ENCODE results near the gene GRAMD2B. TPM values are rescaled to one million over a fixed set of nuclear protein-coding genes. Genes with fewer than 3 reads are reported as not detected.
"Not testable (repeated sequence)": the region's sequence is repeated elsewhere in the genome, so short reads cannot be mapped to it uniquely, and the experiment has no call there.

Gene GRAMD2B
- total and polyA plus RNA-seq, 4 donors, result 8.5 to 19.4 (median 14.9) TPM

GRCh38 chr5:126468091-126468490 is 44.9 kb downstream of the GRAMD2B start:
- no peak overlapping the region for H3K27ac ChIP-seq (ENCODE audit: low read depth in 1 of 2, low read length in 1 of 2)
- DNase-seq (no peak), ATAC-seq (ENCODE audit: insufficient read depth, low FRiP score) (no peak)
- no peak overlapping the region for H3K9ac ChIP-seq (ENCODE audit: insufficient read depth in 1 of 2, low read length in 2 of 2)
- no peaks in the 10 kb centered on the region for H3K9me3 ChIP-seq (ENCODE audit: control insufficient read depth in 4 of 4, insufficient read depth in 3 of 4, low read length in 3 of 4)
- peaks cover 0 to 26% (median 5%) of the 10 kb centered on the region in 4 donors for H3K36me3 ChIP-seq (ENCODE audit: control insufficient read depth in 4 of 4, insufficient read depth in 4 of 4, low read length in 4 of 4)
- H3K4me3 ChIP-seq, result no peak overlapping the region
- TF ChIP-seq CTCF (IDR thresholded peaks at IDR 0.05; ENCODE audit: control extremely low read depth, extremely low read depth), result no peak
- H3K27me3 ChIP-seq (ENCODE audit: control insufficient read depth in 3 of 3, insufficient read depth in 3 of 3, low read length in 2 of 3), result no peaks in the 10 kb centered on the region
- 89 to 96% methylated on average over 3 of the region's 3 CpGs for WGBS, 2 donors
- H3K4me1 ChIP-seq (ENCODE audit: control insufficient read depth in 5 of 5, insufficient read depth in 5 of 5, low read length in 5 of 5), result no peaks in the 10 kb centered on the region

- ATAC-seq (ENCODE audit: insufficient read depth, low FRiP score), result no peak
Observed at GRCh38 chr5:126469536-126470316, 46.5 kb downstream of the GRAMD2B start.

GRCh38 chr5:126470529-126470928 is 47.3 kb downstream of the GRAMD2B start:
- not testable (repeated sequence) for H3K27me3 ChIP-seq (ENCODE audit: control insufficient read depth in 3 of 3, insufficient read depth in 3 of 3, low read length in 2 of 3); H3K9ac ChIP-seq (ENCODE audit: insufficient read depth in 1 of 2, low read length in 2 of 2); H3K4me1 ChIP-seq (ENCODE audit: control insufficient read depth in 5 of 5, insufficient read depth in 5 of 5, low read length in 5 of 5); DNase-seq; H3K9me3 ChIP-seq (ENCODE audit: control insufficient read depth in 4 of 4, insufficient read depth in 3 of 4, low read length in 3 of 4); H3K4me3 ChIP-seq; H3K27ac ChIP-seq (ENCODE audit: low read depth in 1 of 2, low read length in 1 of 2); ATAC-seq (ENCODE audit: insufficient read depth, low FRiP score)
- H3K36me3 ChIP-seq (ENCODE audit: control insufficient read depth in 4 of 4, insufficient read depth in 4 of 4, low read length in 4 of 4), result peaks cover 0 to 35% (median 5%) of the 10 kb centered on the region in 4 donors
- 93 to 97% methylated on average over 6 of the region's 6 CpGs for WGBS, 2 donors

More at GRCh38 chr5:126469536-126470316, 46.5 kb downstream of the GRAMD2B start:
- TF ChIP-seq CTCF (IDR thresholded peaks at IDR 0.05; ENCODE audit: control extremely low read depth, extremely low read depth), result no peak
- DNase-seq, result no peak
- 94 to 98% methylated on average over 6 of the region's 6 CpGs for WGBS, 2 donors
- Histone ChIP-seq H3K27me3 (ENCODE audit: control insufficient read depth in 3 of 3, insufficient read depth in 3 of 3, low read length in 2 of 3) (no peaks in the 10 kb centered on the region), H3K9me3 (ENCODE audit: control insufficient read depth in 4 of 4, insufficient read depth in 3 of 4, low read length in 3 of 4) (no peaks in the 10 kb centered on the region), H3K4me1 (ENCODE audit: control insufficient read depth in 5 of 5, insufficient read depth in 5 of 5, low read length in 5 of 5) (no peaks in the 10 kb centered on the region), H3K9ac (ENCODE audit: insufficient read depth in 1 of 2, low read length in 2 of 2) (no peak overlapping the region), H3K27ac (ENCODE audit: low read depth in 1 of 2, low read length in 1 of 2) (no peak overlapping the region), H3K36me3 (ENCODE audit: control insufficient read depth in 4 of 4, insufficient read depth in 4 of 4, low read length in 4 of 4) (peaks cover 0 to 33% (median 5%) of the 10 kb centered on the region in 4 donors), H3K4me3 (no peak overlapping the region)

GRCh38 chr5:126471247-126471646 is 48.0 kb downstream of the GRAMD2B start:
- Histone ChIP-seq H3K36me3 (ENCODE audit: control insufficient read depth in 4 of 4, insufficient read depth in 4 of 4, low read length in 4 of 4) (peaks cover 0 to 33% (median 4%) of the 10 kb centered on the region in 4 donors), H3K4me1 (ENCODE audit: control insufficient read depth in 5 of 5, insufficient read depth in 5 of 5, low read length in 5 of 5) (no peaks in the 10 kb centered on the region), H3K27ac (ENCODE audit: low read depth in 1 of 2, low read length in 1 of 2) (no peak overlapping the region), H3K4me3 (no peak overlapping the region), H3K9ac (ENCODE audit: insufficient read depth in 1 of 2, low read length in 2 of 2) (no peak overlapping the region), H3K27me3 (ENCODE audit: control insufficient read depth in 3 of 3, insufficient read depth in 3 of 3, low read length in 2 of 3) (no peaks in the 10 kb centered on the region), H3K9me3 (ENCODE audit: control insufficient read depth in 4 of 4, insufficient read depth in 3 of 4, low read length in 3 of 4) (no peaks in the 10 kb centered on the region)
- 64 to 95% methylated on average over 3 of the region's 3 CpGs for WGBS, 2 donors
- TF ChIP-seq CTCF (IDR thresholded peaks at IDR 0.05; ENCODE audit: control extremely low read depth, extremely low read depth), result no peak
- DNase-seq (no peak), ATAC-seq (ENCODE audit: insufficient read depth, low FRiP score) (no peak)
